SU-DHL-6 (cell line): ENCODE measurements around the gene NFE2L1.

Experiments
- EZH2phosphoT487 ChIP-seq: fragments of 200-600 bp; sonication (generic), shearing (Covaris generic); conservative IDR thresholded peaks from 2 replicates; pipeline ENCODE4 v1.6.1; 2018; ENCODE audit warnings: mild to moderate bottlenecking, antibody characterized with exemption, low read length, moderate library complexity, mixed read lengths
- TF ChIP-seq, protein P1 (sequence below): fragments of 200-600 bp; sonication (generic); IDR thresholded peaks from one replicate; pipeline ENCODE4 v1.5.1; 2017; ENCODE audit warnings: antibody characterized with exemption, mild to moderate bottlenecking, low read length, moderate library complexity; ENCODE audit not compliant: insufficient read depth, poor library complexity, severe bottlenecking

DNA sequence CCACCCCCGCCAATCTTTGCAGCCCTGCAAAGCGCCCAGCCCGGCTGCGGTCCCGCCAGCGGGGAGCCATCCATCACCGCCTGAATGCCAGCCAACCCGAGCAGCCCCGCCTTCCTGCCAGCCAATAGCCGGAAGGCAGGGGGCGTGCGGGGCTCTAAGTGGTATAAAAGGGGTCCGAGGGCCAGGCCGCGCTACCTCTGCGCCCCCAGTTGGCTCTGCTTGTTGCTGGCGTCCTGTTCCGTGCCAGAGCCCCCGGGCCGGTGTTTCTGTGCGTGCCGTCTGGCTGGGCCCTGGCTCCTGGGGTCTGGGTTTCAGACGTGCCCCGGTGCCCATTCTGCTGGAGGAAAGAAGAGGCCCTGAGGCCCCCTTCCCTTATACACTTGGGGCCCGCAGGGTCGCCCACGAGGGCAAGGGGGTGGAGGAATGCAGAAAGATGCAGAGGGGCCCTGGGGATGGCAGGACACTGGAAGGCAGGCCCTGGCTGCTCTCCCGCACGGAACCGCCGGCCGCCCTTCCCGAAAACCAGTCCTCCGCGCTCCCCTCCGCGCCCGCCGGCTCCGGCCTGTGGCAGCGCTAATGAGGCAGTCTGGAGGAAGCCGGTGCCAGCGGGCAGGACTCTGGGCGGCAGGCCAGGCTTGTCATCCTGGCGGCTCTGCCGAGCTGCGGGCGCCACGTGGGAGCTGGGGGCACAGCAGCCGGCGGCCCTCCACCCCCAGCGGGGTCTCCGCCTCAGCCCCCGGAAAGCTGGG, 24.6 kb upstream of the NFE2L1 start:
- TF ChIP-seq, protein P1, sequence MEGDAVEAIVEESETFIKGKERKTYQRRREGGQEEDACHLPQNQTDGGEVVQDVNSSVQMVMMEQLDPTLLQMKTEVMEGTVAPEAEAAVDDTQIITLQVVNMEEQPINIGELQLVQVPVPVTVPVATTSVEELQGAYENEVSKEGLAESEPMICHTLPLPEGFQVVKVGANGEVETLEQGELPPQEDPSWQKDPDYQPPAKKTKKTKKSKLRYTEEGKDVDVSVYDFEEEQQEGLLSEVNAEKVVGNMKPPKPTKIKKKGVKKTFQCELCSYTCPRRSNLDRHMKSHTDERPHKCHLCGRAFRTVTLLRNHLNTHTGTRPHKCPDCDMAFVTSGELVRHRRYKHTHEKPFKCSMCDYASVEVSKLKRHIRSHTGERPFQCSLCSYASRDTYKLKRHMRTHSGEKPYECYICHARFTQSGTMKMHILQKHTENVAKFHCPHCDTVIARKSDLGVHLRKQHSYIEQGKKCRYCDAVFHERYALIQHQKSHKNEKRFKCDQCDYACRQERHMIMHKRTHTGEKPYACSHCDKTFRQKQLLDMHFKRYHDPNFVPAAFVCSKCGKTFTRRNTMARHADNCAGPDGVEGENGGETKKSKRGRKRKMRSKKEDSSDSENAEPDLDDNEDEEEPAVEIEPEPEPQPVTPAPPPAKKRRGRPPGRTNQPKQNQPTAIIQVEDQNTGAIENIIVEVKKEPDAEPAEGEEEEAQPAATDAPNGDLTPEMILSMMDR: peak; percentile 22
- no peak for TF ChIP-seq EZH2phosphoT487
